Measurements from ENCODE around the gene IL5. TPM values are rescaled to one million over a fixed set of nuclear protein-coding genes. Genes with fewer than 3 reads are reported as not detected.

The IL5 gene
- total and polyA plus RNA-seq, 2 donors (not counting 3 experiments of a cell fraction or from before 2014, with no cell fraction given), result not detected

DNA sequence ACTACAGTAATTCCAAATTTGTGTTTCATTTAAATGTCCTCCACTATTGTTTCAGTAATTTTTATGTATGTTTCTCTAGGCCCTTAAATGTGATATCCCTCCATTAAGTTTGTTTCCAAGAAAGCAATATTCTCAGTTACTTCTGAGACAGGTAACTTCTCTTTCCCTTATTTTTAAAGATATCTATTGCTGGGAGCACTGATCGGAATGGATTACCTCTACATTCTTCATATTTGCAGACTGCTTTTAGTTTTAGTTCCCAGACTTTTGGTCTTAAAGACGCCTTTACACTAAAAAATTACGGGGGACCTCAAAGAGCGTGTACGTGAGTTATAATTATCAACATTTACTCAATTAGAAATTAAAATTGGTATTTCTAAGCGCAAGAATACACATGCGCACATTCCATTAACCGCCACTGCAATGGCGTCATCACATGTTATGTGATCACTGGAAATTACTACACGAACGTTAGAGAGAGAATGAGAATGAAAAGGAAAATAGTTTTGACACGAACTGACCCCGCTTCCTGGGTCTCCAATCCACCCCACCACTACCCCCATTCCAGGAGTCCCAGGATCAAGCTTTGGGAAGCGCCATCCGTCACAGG, 12.9 kb upstream of the IL5 start:
- dilution Hi-C loops (cut with MboI; ENCODE audit: extremely low pct_ligation_motif_present, low sequenced_read_pairs) (no loop called here), intact Hi-C loops (cut with micrococcal nuclease) (loop anchor here (1.0 kb wide), 1 partner anchor 171 kb away; no protein-coding TSS in a partner anchor)
- no peaks in the 10 kb centered on the region for H3K9me1 ChIP-seq (replicated peaks; ENCODE audit: control insufficient read depth, extremely low read depth, insufficient read depth, low read length)
- H3K9me3 ChIP-seq (replicated peaks; ENCODE audit: control insufficient read depth, insufficient read depth, low read length), result no peaks in the 10 kb centered on the region
- H3K27me3 ChIP-seq (ENCODE audit: control insufficient read depth in 2 of 2, insufficient read depth in 2 of 2, low read length in 2 of 2), result peaks cover 0 to under 1% of the 10 kb centered on the region in 2 experiments
- FAIRE-seq (no peak), DNase-seq (ENCODE audit: low read depth, low spot score) (peak; percentile 2)
- peaks cover 15% of the 10 kb centered on the region for H3K4me1 ChIP-seq (ENCODE audit: control insufficient read depth, extremely low read depth, insufficient read depth, low read length)
- H3K27ac ChIP-seq (ENCODE audit: insufficient read depth, low read depth, low read length), result peak overlapping the region; percentile 69
- no peaks in the 10 kb centered on the region for H4K20me1 ChIP-seq (replicated peaks; ENCODE audit: control insufficient read depth, extremely low read depth, insufficient read depth, low read length)
- CTCF ChIA-PET, result interaction anchor here (1.2 kb wide), 2 partner anchors 8 to 30 kb away, joined by 3 to 10 read pairs; no protein-coding TSS in a partner anchor
- peaks cover 4% of the 10 kb centered on the region for H3K79me2 ChIP-seq (ENCODE audit: control insufficient read depth, insufficient read depth, low read length)
- TF ChIP-seq MAX (IDR thresholded peaks at IDR 0.05; ENCODE audit: insufficient read depth, insufficient read length), result no peak
- H3K4me3 ChIP-seq (replicated peaks in 1 of 3; ENCODE audit: insufficient read depth in 1 of 3, low read depth in 1 of 3, low read length in 3 of 3), result peak overlapping the region; percentile 63 to 90 (median 64)
- H2AFZ ChIP-seq (ENCODE audit: low read depth, low read length), result peak overlapping the region; percentile 99
- peak overlapping the region; percentile 93 for H3K4me2 ChIP-seq (ENCODE audit: insufficient read depth, low read length)
- peaks cover 0 to 4% of the 10 kb centered on the region in 2 experiments for H3K36me3 ChIP-seq (ENCODE audit: control insufficient read depth in 2 of 2, extremely low read depth in 1 of 2, insufficient read depth in 2 of 2, low read length in 2 of 2)
- TSS peak; percentile 79 for BruUV-seq (replicated peaks)
- POLR2A ChIA-PET, result no interaction called here
- peak overlapping the region; percentile 89 for H3K9ac ChIP-seq (replicated peaks; ENCODE audit: extremely low read depth, insufficient read depth, low read length)

- FAIRE-seq (no peak), DNase-seq (ENCODE audit: low read depth, low spot score) (no peak)
- H4K20me1 ChIP-seq (replicated peaks; ENCODE audit: control insufficient read depth, extremely low read depth, insufficient read depth, low read length), result no peaks in the 10 kb centered on the region
- H3K9me1 ChIP-seq (replicated peaks; ENCODE audit: control insufficient read depth, extremely low read depth, insufficient read depth, low read length), result no peaks in the 10 kb centered on the region
- H2AFZ ChIP-seq (ENCODE audit: low read depth, low read length), result no peak overlapping the region
- no peak overlapping the region for H3K9ac ChIP-seq (replicated peaks; ENCODE audit: extremely low read depth, insufficient read depth, low read length)
- BruUV-seq (replicated peaks), result no TSS peak
- H3K4me3 ChIP-seq (replicated peaks in 1 of 3; ENCODE audit: insufficient read depth in 1 of 3, low read depth in 1 of 3, low read length in 3 of 3), result no peak overlapping the region
- no peaks in the 10 kb centered on the region for H3K79me2 ChIP-seq (ENCODE audit: control insufficient read depth, insufficient read depth, low read length)
- ChIA-PET CTCF (interaction anchor here (4.9 kb wide), 1 partner anchor 23 kb away, joined by 20 read pairs; no protein-coding TSS in a partner anchor), POLR2A (no interaction called here)
- no peak overlapping the region for H3K27ac ChIP-seq (ENCODE audit: insufficient read depth, low read depth, low read length)
- no peak overlapping the region for H3K4me2 ChIP-seq (ENCODE audit: insufficient read depth, low read length)
- no peaks in the 10 kb centered on the region for H3K4me1 ChIP-seq (ENCODE audit: control insufficient read depth, extremely low read depth, insufficient read depth, low read length)
- dilution Hi-C loops (cut with MboI; ENCODE audit: extremely low pct_ligation_motif_present, low sequenced_read_pairs) (no loop called here), intact Hi-C loops (cut with micrococcal nuclease) (no loop called here)
- no peak for TF ChIP-seq POLR2AphosphoS5 (IDR thresholded peaks at IDR 0.05; ENCODE audit: insufficient read depth, low read depth, low read length)
- no peak for TF ChIP-seq MAX (IDR thresholded peaks at IDR 0.05; ENCODE audit: insufficient read depth, insufficient read length)
- no peak for TF ChIP-seq EZH2 (IDR thresholded peaks at IDR 0.05; ENCODE audit: borderline replicate concordance, low read depth, low read length, severe bottlenecking)
- TF ChIP-seq JUN (IDR thresholded peaks at IDR 0.05; ENCODE audit: borderline replicate concordance, insufficient read depth, insufficient read length, low read depth), result no peak
- no peak for TF ChIP-seq CTCF (IDR thresholded peaks at IDR 0.05; ENCODE audit: extremely low read depth in 1 of 2, insufficient read depth in 1 of 2, low read depth in 1 of 2, low read length in 2 of 2)
- TF ChIP-seq GATA2 (IDR thresholded peaks at IDR 0.05; ENCODE audit: insufficient read depth, insufficient read length, low read depth, low read length), result no peak
- TF ChIP-seq MYC (IDR thresholded peaks at IDR 0.05; ENCODE audit: low read depth, low read length), result no peak
- TF ChIP-seq FOS (IDR thresholded peaks at IDR 0.05; ENCODE audit: borderline replicate concordance, insufficient read depth, low read length), result no peak
- TF ChIP-seq POLR2A (IDR thresholded peaks at IDR 0.05; ENCODE audit: low read depth, low read length), result no peak
- H3K9me3 ChIP-seq (replicated peaks; ENCODE audit: control insufficient read depth, insufficient read depth, low read length), result no peaks in the 10 kb centered on the region
- peaks cover 3 to 6% of the 10 kb centered on the region in 2 experiments for H3K27me3 ChIP-seq (ENCODE audit: control insufficient read depth in 2 of 2, insufficient read depth in 2 of 2, low read length in 2 of 2)
- no peaks in the 10 kb centered on the region for H3K36me3 ChIP-seq (ENCODE audit: control insufficient read depth in 2 of 2, extremely low read depth in 1 of 2, insufficient read depth in 2 of 2, low read length in 2 of 2)
These were observed 6.3 kb upstream of the IL5 start for GRCh38 chr5:132549576-132549975.

All from endothelial cell of umbilical vein (primary cell).